ENCODE results near the gene SDHD. TPM values are rescaled to one million over a fixed set of nuclear protein-coding genes. Genes with fewer than 3 reads are reported as not detected.
A peak's percentile ranks its signal among the peaks of the same experiment; 100 is the strongest.

SDHD gene
- total and polyA plus RNA-seq, 2 of the 8 experiments (the other 6 are each of a cell fraction or from before 2014, with no cell fraction given), result 96.0 to 181 TPM

GRCh38 chr11:112073941-112074811, 12.5 kb upstream of the SDHD start, which contains the start of the genes NKAPD1 and PIH1D2:
NKAPD1 (plus strand) TSS chr11:112074299; CDS start chr11:112075575, 1,276 bp downstream.
PIH1D2 (minus strand) TSS chr11:112074017; CDS start chr11:112073174, 843 bp downstream.
- POLR2A ChIA-PET (ENCODE audit: partially characterized antibody), result interaction anchor here (0.7 to 3.2 kb wide), 2 partner anchors 12 to 49 kb away, joined by 3 to 15 read pairs; partner anchors contain the start of genes DLAT, SDHD and TIMM8B
- TF ChIP-seq BRCA1 (IDR thresholded peaks at IDR 0.05; ENCODE audit: low read depth, low read length), result no peak
- TF ChIP-seq KDM1A (IDR thresholded peaks at IDR 0.05; ENCODE audit: borderline replicate concordance, low read length), result no peak
- no peak for TF ChIP-seq SP2 (IDR thresholded peaks at IDR 0.05; ENCODE audit: low read length)
- no peak for TF ChIP-seq BACH1 (IDR thresholded peaks at IDR 0.05; ENCODE audit: low read length)
- TF ChIP-seq RFX5 (IDR thresholded peaks at IDR 0.05; ENCODE audit: borderline replicate concordance, low read depth, low read length), result no peak
- TF ChIP-seq BCL11A (IDR thresholded peaks at IDR 0.05; ENCODE audit: low read depth in 2 of 2, low read length in 2 of 2), result no peak
- TF ChIP-seq POLR2A (IDR thresholded peaks at IDR 0.05; ENCODE audit: control extremely low read depth in 1 of 2, low read depth in 2 of 2, low read length in 2 of 2), result 0 out of 3 replicates have a peak, but pooled peaks of 1 of the 2 experiments have one; percentile 44
- TF ChIP-seq TAF7 (optimal IDR thresholded peaks at IDR 0.05; ENCODE audit: borderline replicate concordance, low read depth, low read length), result no peak
- TF ChIP-seq, protein P1, sequence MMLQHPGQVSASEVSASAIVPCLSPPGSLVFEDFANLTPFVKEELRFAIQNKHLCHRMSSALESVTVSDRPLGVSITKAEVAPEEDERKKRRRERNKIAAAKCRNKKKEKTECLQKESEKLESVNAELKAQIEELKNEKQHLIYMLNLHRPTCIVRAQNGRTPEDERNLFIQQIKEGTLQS (IDR thresholded peaks at IDR 0.05; ENCODE audit: insufficient read depth, low read depth, low read length), result no peak
- peak; percentile 71; the same call in 1 of the 2 replicates for TF ChIP-seq TBP (IDR thresholded peaks at IDR 0.05; ENCODE audit: low read depth, low read length)
- TF ChIP-seq FOSL1 (IDR thresholded peaks at IDR 0.05; ENCODE audit: insufficient read depth, low read depth, low read length), result no peak
- 0 out of 2 replicates have a peak, but pooled peaks have one; percentile 22 for TF ChIP-seq TEAD4 (IDR thresholded peaks at IDR 0.05; ENCODE audit: low read depth, low read length)

More at GRCh38 chr11:112073941-112074811, 12.5 kb upstream of the SDHD start, which contains the start of the genes NKAPD1 and PIH1D2:
- WGBS, 2 experiments (ENCODE audit: extremely low coverage in 1 of 2, insufficient coverage in 1 of 2, insufficient read length in 1 of 2, insufficient replicate concordance in 2 of 2, low coverage in 1 of 2, low lambda C conversion rate in 2 of 2, missing lambda C conversion rate in 1 of 2), result 2% methylated on average over 43 of the region's 43 CpGs; no CpG with 5 or more reads in 1 of the 2 experiments
- H3K4me2 ChIP-seq (ENCODE audit: insufficient read depth in 1 of 2, low read depth in 2 of 2, low read length in 2 of 2), result peak within 1 kb of the TSS; percentile 90 to 93
- DNase-seq (ENCODE audit: low read depth in 1 of 2, low spot score in 2 of 2) (peak; percentile 64 to 83), FAIRE-seq (peak; percentile 52)
- H3K18ac ChIP-seq (ENCODE audit: extremely low read depth, low read length), result no peak within 1 kb of the TSS
- CTCF ChIA-PET (ENCODE audit: partially characterized antibody), result no interaction called here
- peaks cover 4% of the 10 kb centered on the region for H3K23me2 ChIP-seq (ENCODE audit: low read depth, low read length)
- no peak within 1 kb of the TSS for H2BK15ac ChIP-seq (ENCODE audit: low read length)
- no peak within 1 kb of the TSS for H3K4ac ChIP-seq (replicated peaks; ENCODE audit: insufficient read length, low read depth, low read length)
- H3K36me3 ChIP-seq (ENCODE audit: control insufficient read depth in 2 of 4, insufficient read depth in 4 of 4, low read length in 3 of 4), result peaks cover 2 to 27% (median 8%) of the 10 kb centered on the region in 4 experiments; a peak in 6 of 8 replicates
- H3K4me3 ChIP-seq (ENCODE audit: extremely low read depth in 1 of 4, insufficient read depth in 2 of 4, low read depth in 3 of 4, low read length in 4 of 4), result peak within 1 kb of the TSS; percentile 95 to 98 (median 97)
- no peak within 1 kb of the TSS for H3K14ac ChIP-seq (ENCODE audit: insufficient read length)
- peak within 1 kb of the TSS; percentile 97 for H2AFZ ChIP-seq (ENCODE audit: low read length)
- H4K8ac ChIP-seq (ENCODE audit: extremely low read depth, insufficient read depth, low read length), result peak within 1 kb of the TSS; percentile 94
- H3K4me1 ChIP-seq (replicated peaks in 1 of 4; ENCODE audit: control insufficient read depth in 3 of 4, insufficient read depth in 4 of 4, low read length in 3 of 4), result no peaks in the 10 kb centered on the region; a peak in 1 of 7 replicates
- H4K5ac ChIP-seq (ENCODE audit: insufficient read length, low read depth, low read length), result peak within 1 kb of the TSS; percentile 63
- peaks cover 4 to 10% of the 10 kb centered on the region in 2 experiments for H3K79me2 ChIP-seq (ENCODE audit: control insufficient read depth in 1 of 2, insufficient read depth in 2 of 2, low read length in 2 of 2)
- H2BK5ac ChIP-seq (ENCODE audit: low read depth, low read length), result peak within 1 kb of the TSS; percentile 86
- peak within 1 kb of the TSS; percentile 95 for H3K27ac ChIP-seq (ENCODE audit: low read depth, low read length)
- H3K9me3 ChIP-seq (ENCODE audit: insufficient read depth in 2 of 2, low read depth in 1 of 2, low read length in 1 of 2), result no peaks in the 10 kb centered on the region
- peak within 1 kb of the TSS; percentile 71 for H2BK12ac ChIP-seq (ENCODE audit: low read depth, low read length)
- peaks cover 0 to 3% of the 10 kb centered on the region in 2 experiments for H4K20me1 ChIP-seq (replicated peaks in 1 of 2; ENCODE audit: control insufficient read depth in 1 of 2, insufficient read depth in 2 of 2, low read length in 2 of 2)
- no peak within 1 kb of the TSS for H3K23ac ChIP-seq (ENCODE audit: insufficient read length)
- H2BK120ac ChIP-seq (replicated peaks; ENCODE audit: low read depth, low read length), result no peak within 1 kb of the TSS
- H3K56ac ChIP-seq (replicated peaks; ENCODE audit: insufficient read length, low read depth, low read length), result no peak within 1 kb of the TSS
- peak within 1 kb of the TSS; percentile 76 to 96 (median 90) for H3K9ac ChIP-seq (replicated peaks in 1 of 4; ENCODE audit: extremely low read depth in 1 of 4, low read depth in 3 of 4, low read length in 3 of 4)
- no peak within 1 kb of the TSS for H2AK5ac ChIP-seq (ENCODE audit: low read depth, low read length)
- no peaks in the 10 kb centered on the region for H3K27me3 ChIP-seq (replicated peaks in 1 of 4; ENCODE audit: control insufficient read depth in 3 of 4, extremely low read depth in 1 of 4, insufficient read depth in 3 of 4, low read length in 3 of 4)
- H2BK20ac ChIP-seq (ENCODE audit: low read length), result no peak within 1 kb of the TSS
- peaks cover 5% of the 10 kb centered on the region; the same call in 1 of the 2 replicates for H3K79me1 ChIP-seq (ENCODE audit: low read depth, low read length)
- H4K91ac ChIP-seq (replicated peaks; ENCODE audit: insufficient read length, low read length), result peak within 1 kb of the TSS; percentile 41

All from H1 (cell line).